Peyer's patch (tissue), 4 donors: Measurements from ENCODE around the gene MRPL46.

Source experiments
- CTCF ChIP-seq, 6 experiments: fragments of 450-650 bp in 4 of 6; fragments of 200-600 bp in 2 of 6; sonication (generic) in 1 of 6; IDR thresholded peaks; one replicate each; pipeline ENCODE4 v1.5.1; 2017 to 2019; ENCODE audit warnings: antibody characterized with exemption in 6 of 6, mild to moderate bottlenecking in 3 of 6, moderate library complexity in 1 of 6
- POLR2A ChIP-seq, 2 donors: fragments of 450-650 bp; IDR thresholded peaks; one replicate each; pipeline ENCODE4 v1.5.1; 2017; ENCODE audit warnings: antibody characterized with exemption in 2 of 2, mild to moderate bottlenecking in 2 of 2, moderate library complexity in 2 of 2

GRCh38 chr15:88454867-88455810 is 12.0 kb downstream of the MRPL46 start:
- peak in 5 of 6 experiments; percentile 33 to 68 (median 63) for TF ChIP-seq CTCF (IDR thresholded peaks at IDR 0.05)
- no peak for TF ChIP-seq POLR2A (IDR thresholded peaks at IDR 0.05)
